HEK293 (cell line): ENCODE data around the gene CACNA2D3.

ENCODE experiments used
- TRIM28 ChIP-seq: IDR thresholded peaks from 2 replicates; pipeline ENCODE4 v1.6.1; 2011; ENCODE audit warnings: low read length, control low read depth, borderline replicate concordance
- YY1 ChIP-seq: fragments of 450-650 bp; formaldehyde crosslinking; IDR thresholded peaks from 2 replicates; pipeline ENCODE4 v1.5.1; 2018; ENCODE audit warnings: missing biosample characterization, missing genetic modification characterization
- ZBTB17 ChIP-seq: fragments of 450-650 bp; formaldehyde crosslinking; IDR thresholded peaks from 2 replicates; pipeline ENCODE4 v1.5.1; 2016; ENCODE audit warnings: missing biosample characterization, missing genetic modification characterization
- ZIC2 ChIP-seq: fragments of 450-650 bp; formaldehyde crosslinking; IDR thresholded peaks from 2 replicates; pipeline ENCODE4 v1.5.1; 2016; ENCODE audit warnings: missing biosample characterization, missing genetic modification characterization
- ZNF211 ChIP-seq: fragments of 450-650 bp; formaldehyde crosslinking; IDR thresholded peaks from 2 replicates; pipeline ENCODE4 v1.5.1; 2016; ENCODE audit warnings: low read depth, missing biosample characterization, missing genetic modification characterization
- ZNF24 ChIP-seq: fragments of 450-650 bp; formaldehyde crosslinking; IDR thresholded peaks from 2 replicates; pipeline ENCODE4 v1.5.1; 2016; ENCODE audit warnings: missing biosample characterization, missing genetic modification characterization
- ZNF274 ChIP-seq, 2 experiments: fragments of 200-500 bp in 1 of 2; fragments of 450-650 bp in 1 of 2; sonication (Bioruptor generic) in 1 of 2; formaldehyde crosslinking in 1 of 2; IDR thresholded peaks; 2 replicates each; pipeline versions ENCODE4 v1.5.1 to v1.6.1; 2014 to 2016; ENCODE audit warnings: borderline replicate concordance in 1 of 2, inconsistent platforms in 1 of 2, low read length in 1 of 2, missing biosample characterization in 1 of 2, missing genetic modification characterization in 1 of 2
- ZNF362 ChIP-seq: fragments of 450-650 bp; formaldehyde crosslinking; IDR thresholded peaks from 2 replicates; pipeline ENCODE4 v1.5.1; 2016; ENCODE audit warnings: missing biosample characterization, missing genetic modification characterization
- ZNF580 ChIP-seq: fragments of 450-650 bp; formaldehyde crosslinking; IDR thresholded peaks from 2 replicates; pipeline ENCODE4 v1.5.1; 2016; ENCODE audit warnings: missing biosample characterization, missing genetic modification characterization
- TF ChIP-seq, protein P1 (sequence below): fragments of 450-650 bp; formaldehyde crosslinking; IDR thresholded peaks from 2 replicates; pipeline ENCODE4 v1.5.1; 2016; ENCODE audit warnings: missing biosample characterization, missing genetic modification characterization
- TF ChIP-seq, protein P2 (sequence below): fragments of 450-650 bp; formaldehyde crosslinking; IDR thresholded peaks from 2 replicates; pipeline ENCODE4 v1.5.1; 2016; ENCODE audit warnings: missing biosample characterization, missing genetic modification characterization, low read depth
- TF ChIP-seq, protein P3 (sequence below): fragments of 450-650 bp; formaldehyde crosslinking; IDR thresholded peaks from 2 replicates; pipeline ENCODE4 v1.5.1; 2016; ENCODE audit warnings: missing biosample characterization, missing genetic modification characterization

GRCh38 chr3:54845551-54845950 lies 723.2 kb downstream of the CACNA2D3 start:
- TF ChIP-seq, protein P1, sequence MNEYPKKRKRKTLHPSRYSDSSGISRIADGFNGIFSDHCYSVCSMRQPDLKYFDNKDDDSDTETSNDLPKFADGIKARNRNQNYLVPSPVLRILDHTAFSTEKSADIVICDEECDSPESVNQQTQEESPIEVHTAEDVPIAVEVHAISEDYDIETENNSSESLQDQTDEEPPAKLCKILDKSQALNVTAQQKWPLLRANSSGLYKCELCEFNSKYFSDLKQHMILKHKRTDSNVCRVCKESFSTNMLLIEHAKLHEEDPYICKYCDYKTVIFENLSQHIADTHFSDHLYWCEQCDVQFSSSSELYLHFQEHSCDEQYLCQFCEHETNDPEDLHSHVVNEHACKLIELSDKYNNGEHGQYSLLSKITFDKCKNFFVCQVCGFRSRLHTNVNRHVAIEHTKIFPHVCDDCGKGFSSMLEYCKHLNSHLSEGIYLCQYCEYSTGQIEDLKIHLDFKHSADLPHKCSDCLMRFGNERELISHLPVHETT = no peak
- TF ChIP-seq, protein P2, sequence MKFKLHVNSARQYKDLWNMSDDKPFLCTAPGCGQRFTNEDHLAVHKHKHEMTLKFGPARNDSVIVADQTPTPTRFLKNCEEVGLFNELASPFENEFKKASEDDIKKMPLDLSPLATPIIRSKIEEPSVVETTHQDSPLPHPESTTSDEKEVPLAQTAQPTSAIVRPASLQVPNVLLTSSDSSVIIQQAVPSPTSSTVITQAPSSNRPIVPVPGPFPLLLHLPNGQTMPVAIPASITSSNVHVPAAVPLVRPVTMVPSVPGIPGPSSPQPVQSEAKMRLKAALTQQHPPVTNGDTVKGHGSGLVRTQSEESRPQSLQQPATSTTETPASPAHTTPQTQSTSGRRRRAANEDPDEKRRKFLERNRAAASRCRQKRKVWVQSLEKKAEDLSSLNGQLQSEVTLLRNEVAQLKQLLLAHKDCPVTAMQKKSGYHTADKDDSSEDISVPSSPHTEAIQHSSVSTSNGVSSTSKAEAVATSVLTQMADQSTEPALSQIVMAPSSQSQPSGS (tag by site-specific recombination) = no peak
- no peak for TF ChIP-seq ZNF362 (tag by site-specific recombination)
- no peak for TF ChIP-seq TRIM28
- no peak for TF ChIP-seq YY1 (tag by site-specific recombination)
- TF ChIP-seq, protein P3, sequence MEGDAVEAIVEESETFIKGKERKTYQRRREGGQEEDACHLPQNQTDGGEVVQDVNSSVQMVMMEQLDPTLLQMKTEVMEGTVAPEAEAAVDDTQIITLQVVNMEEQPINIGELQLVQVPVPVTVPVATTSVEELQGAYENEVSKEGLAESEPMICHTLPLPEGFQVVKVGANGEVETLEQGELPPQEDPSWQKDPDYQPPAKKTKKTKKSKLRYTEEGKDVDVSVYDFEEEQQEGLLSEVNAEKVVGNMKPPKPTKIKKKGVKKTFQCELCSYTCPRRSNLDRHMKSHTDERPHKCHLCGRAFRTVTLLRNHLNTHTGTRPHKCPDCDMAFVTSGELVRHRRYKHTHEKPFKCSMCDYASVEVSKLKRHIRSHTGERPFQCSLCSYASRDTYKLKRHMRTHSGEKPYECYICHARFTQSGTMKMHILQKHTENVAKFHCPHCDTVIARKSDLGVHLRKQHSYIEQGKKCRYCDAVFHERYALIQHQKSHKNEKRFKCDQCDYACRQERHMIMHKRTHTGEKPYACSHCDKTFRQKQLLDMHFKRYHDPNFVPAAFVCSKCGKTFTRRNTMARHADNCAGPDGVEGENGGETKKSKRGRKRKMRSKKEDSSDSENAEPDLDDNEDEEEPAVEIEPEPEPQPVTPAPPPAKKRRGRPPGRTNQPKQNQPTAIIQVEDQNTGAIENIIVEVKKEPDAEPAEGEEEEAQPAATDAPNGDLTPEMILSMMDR (tag by site-specific recombination) = no peak
- no peak for TF ChIP-seq ZNF24 (tag by site-specific recombination)
- no peak for TF ChIP-seq ZIC2
- no peak for TF ChIP-seq ZBTB17 (tag by site-specific recombination)
- TF ChIP-seq ZNF211 = no peak
- no peak for TF ChIP-seq ZNF580 (tag by site-specific recombination)
- TF ChIP-seq ZNF274 (IDR thresholded peaks at IDR 0.05; ENCODE audit: low read length) = no peak
- TF ChIP-seq ZNF274 (tag by site-specific recombination; IDR thresholded peaks at IDR 0.05; ENCODE audit: borderline replicate concordance) = no peak
